ENCODE results near the gene ASB18.

ASB18 gene, protein sequence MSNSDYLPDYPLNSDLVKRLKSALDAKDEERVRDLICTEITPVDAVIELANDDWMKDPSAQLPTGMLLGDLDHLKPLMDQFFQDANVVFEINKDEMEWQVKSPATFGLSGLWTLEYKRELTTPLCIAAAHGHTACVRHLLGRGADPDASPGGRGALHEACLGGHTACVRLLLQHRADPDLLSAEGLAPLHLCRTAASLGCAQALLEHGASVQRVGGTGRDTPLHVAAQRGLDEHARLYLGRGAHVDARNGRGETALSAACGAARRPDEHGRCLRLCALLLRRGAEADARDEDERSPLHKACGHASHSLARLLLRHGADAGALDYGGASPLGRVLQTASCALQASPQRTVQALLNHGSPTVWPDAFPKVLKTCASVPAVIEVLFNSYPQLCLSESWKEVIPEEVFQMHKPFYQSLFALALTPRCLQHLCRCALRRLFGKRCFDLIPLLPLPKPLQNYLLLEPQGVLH

DNA sequence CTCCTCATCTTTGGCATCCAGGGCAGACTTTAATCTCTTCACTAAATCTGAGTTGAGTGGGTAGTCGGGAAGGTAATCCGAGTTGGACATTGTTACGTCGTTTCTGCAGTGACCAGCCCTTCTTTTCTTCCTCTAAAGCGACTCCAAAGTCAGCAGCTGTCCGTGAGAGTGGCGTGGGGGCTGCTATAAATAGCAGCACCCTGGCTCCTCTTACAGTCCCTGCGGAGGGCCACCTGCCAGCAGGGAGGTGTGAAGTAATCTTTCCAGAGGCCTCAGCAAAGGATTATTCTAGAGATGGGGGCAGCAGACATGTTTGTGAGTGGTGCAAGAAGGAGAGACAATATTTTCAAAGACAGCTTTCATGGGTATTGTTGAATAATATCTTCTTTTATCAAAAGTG, at the start of gene ASB18:
Gene ASB18 (minus strand): TSS at position 151 of the 400 bp plus-strand sequence. CDS start 61 bp downstream, at position 90.
- ChIA-PET POLR2A (no interaction called here), CTCF (no interaction called here)
- TF ChIP-seq, protein P1, sequence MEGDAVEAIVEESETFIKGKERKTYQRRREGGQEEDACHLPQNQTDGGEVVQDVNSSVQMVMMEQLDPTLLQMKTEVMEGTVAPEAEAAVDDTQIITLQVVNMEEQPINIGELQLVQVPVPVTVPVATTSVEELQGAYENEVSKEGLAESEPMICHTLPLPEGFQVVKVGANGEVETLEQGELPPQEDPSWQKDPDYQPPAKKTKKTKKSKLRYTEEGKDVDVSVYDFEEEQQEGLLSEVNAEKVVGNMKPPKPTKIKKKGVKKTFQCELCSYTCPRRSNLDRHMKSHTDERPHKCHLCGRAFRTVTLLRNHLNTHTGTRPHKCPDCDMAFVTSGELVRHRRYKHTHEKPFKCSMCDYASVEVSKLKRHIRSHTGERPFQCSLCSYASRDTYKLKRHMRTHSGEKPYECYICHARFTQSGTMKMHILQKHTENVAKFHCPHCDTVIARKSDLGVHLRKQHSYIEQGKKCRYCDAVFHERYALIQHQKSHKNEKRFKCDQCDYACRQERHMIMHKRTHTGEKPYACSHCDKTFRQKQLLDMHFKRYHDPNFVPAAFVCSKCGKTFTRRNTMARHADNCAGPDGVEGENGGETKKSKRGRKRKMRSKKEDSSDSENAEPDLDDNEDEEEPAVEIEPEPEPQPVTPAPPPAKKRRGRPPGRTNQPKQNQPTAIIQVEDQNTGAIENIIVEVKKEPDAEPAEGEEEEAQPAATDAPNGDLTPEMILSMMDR (IDR thresholded peaks at IDR 0.05; ENCODE audit: insufficient read depth, low read length, missing control alignments) = no peak

GRCh38 chr2:236311286-236311685, 47.1 kb upstream of the ASB18 start:
- TF ChIP-seq, protein P1 (IDR thresholded peaks at IDR 0.05; ENCODE audit: insufficient read depth, low read length, missing control alignments) = no peak
- ChIA-PET CTCF (interaction anchor here (0.8 to 1.3 kb wide), 2 partner anchors 8 to 750 kb away, joined by 3 read pairs; no protein-coding TSS in a partner anchor), POLR2A (no interaction called here)

More for the DNA sequence above, at the start of gene ASB18:
- no peak for DNase-seq (ENCODE audit: low read depth, low spot score)
- H3K4me3 ChIP-seq (ENCODE audit: low read depth, low read length) = no peak within 1 kb of the TSS

DNA sequence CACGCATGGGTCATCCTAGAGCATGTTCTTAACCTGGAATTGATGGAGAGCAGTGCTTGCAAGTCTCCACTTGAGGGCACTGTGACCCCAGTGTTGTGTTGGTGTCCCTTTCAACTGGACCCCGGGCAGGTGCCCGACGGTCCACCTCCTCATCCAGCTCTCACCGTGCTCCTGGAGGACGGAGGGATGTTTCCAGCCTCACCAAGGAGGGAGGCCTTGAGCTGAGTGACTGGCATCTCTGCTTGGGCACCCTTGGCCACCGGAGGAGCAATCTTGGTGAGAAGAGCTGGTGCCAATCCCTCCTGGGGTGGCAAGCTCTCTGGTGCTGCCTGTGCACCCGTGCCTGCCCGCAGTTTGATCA, 45.4 kb upstream of the ASB18 start:
- CTCF ChIA-PET = interaction anchor here (1.0 to 1.3 kb wide), 4 partner anchors 14 to 764 kb away, joined by 3 to 8 read pairs (median 4); no protein-coding TSS in a partner anchor

More at GRCh38 chr2:236311286-236311685, 47.1 kb upstream of the ASB18 start:
- no peak for DNase-seq (ENCODE audit: low read depth, low spot score)
- no peak overlapping the region for H3K4me3 ChIP-seq (ENCODE audit: low read depth, low read length)

DNA sequence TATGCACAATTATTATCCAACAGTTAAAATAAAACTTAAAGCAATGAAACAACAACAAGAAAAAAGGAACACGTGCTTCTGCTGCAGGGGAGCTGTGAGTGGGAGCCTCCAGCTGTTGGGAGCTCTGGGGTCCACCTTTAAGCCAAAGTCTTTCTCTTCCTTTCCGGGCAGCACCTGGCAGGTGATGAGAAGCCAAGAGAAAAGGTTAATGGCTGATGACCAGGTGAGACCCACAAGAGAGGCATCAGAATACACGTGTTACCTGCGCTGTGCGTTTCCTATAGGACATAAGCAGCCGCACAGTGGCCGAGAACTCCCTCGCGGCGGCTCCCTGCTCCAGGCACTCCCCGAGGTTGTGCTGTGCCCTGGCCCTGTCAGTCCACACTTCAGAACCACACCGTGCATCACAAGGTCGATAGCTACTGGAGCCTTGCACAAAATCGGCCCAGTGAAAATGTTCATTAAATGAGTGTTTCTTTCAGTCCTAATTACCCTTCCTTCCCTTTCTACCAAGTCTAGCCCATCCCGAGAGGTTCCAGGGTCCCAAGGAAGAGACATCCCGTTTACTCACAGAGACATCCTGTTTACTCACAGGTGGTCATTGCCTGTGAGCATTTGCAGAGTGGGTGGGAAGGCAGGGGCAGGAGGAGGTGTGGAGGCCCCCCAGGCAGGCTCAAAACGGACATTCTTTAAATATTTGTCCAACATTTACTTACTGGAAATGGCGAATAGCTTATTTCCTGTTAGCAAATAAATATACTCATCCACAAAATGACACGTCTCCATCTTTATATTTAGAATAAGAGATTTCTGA, 44.9 kb upstream of the ASB18 start:
- DNase-seq (ENCODE audit: low read depth, low spot score) = no peak
- ChIA-PET CTCF (interaction anchor here (1.0 to 1.3 kb wide), 5 partner anchors 15 to 764 kb away, joined by 3 to 8 read pairs (median 4); no protein-coding TSS in a partner anchor), POLR2A (no interaction called here)
- no peak overlapping the region for H3K4me3 ChIP-seq (ENCODE audit: low read depth, low read length)
- TF ChIP-seq, protein P1 (IDR thresholded peaks at IDR 0.05; ENCODE audit: insufficient read depth, low read length, missing control alignments) = no peak

More for the DNA sequence above, 45.4 kb upstream of the ASB18 start:
- TF ChIP-seq, protein P1 (IDR thresholded peaks at IDR 0.05; ENCODE audit: insufficient read depth, low read length, missing control alignments) = no peak
- no peak for DNase-seq (ENCODE audit: low read depth, low spot score)
- POLR2A ChIA-PET = no interaction called here
- no peak overlapping the region for H3K4me3 ChIP-seq (ENCODE audit: low read depth, low read length)

DNA sequence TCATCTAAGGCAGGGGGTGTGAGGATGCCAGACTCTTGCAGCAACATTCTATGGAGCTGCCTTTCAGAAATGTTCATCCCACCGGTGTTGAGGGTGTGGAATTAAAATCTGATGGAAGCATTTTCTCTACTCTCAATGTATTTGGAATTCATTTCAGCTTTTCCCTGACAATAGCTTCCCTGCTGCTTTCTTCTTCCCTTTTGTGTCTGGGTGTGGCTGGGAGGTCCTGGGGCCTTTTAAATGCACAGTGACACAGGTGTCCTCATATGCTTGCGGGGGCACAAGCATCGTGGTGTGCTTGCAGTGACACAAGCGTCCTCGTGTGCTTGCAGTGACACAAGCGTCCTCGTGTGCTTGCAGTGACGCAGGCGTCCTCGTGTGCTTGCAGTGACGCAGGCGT, 43.4 kb upstream of the ASB18 start:
- POLR2A ChIA-PET = no interaction called here
- H3K4me3 ChIP-seq (ENCODE audit: low read depth, low read length) = no peak overlapping the region
- DNase-seq (ENCODE audit: low read depth, low spot score) = no peak
- TF ChIP-seq, protein P1 (IDR thresholded peaks at IDR 0.05; ENCODE audit: insufficient read depth, low read length, missing control alignments) = no peak
- CTCF ChIA-PET = no interaction called here
